Cardiac muscle cell (in vitro differentiated cells and primary cell): ENCODE data around the gene PROSER2. TPM values are rescaled to one million over a fixed set of nuclear protein-coding genes. Genes with fewer than 3 reads are reported as not detected.

Source experiments
- DNase-seq, 2 donors: peaks; one replicate each; pipeline versions ENCODE4 v3.0.0 to v3.0.0-alpha.2; 2010 to 2017; ENCODE audit warnings: low read depth in 1 of 2, low spot score in 1 of 2
- H3K27ac ChIP-seq: fragments of 200-600 bp; sonication (generic); 2 replicates; pipeline ENCODE4 v1.5.1; 2016
- H3K27me3 ChIP-seq: fragments of 200-600 bp; sonication (generic); 2 replicates; pipeline ENCODE4 v1.6.0; 2016; ENCODE audit warnings: control low read depth
- H3K36me3 ChIP-seq: fragments of 200-600 bp; sonication (generic); 2 replicates; pipeline ENCODE4 v1.5.1; 2016; ENCODE audit warnings: control low read depth
- H3K4me1 ChIP-seq: fragments of 200-600 bp; sonication (generic); 2 replicates; pipeline ENCODE4 v1.8.1; 2017; ENCODE audit warnings: low read depth, mild to moderate bottlenecking, mixed run types
- H3K4me3 ChIP-seq: fragments of 200-600 bp; sonication (generic); 2 replicates; pipeline ENCODE4 v1.5.1; 2016; ENCODE audit warnings: mild to moderate bottlenecking
- H3K9me3 ChIP-seq: fragments of 200-600 bp; sonication (generic); 2 replicates; pipeline ENCODE4 v1.5.1; 2017; ENCODE audit warnings: low read depth, mild to moderate bottlenecking, control low read depth
- CTCF ChIP-seq: IDR thresholded peaks from 2 replicates; pipeline ENCODE4 v1.5.1; 2012; ENCODE audit warnings: low read depth, mild to moderate bottlenecking, low read length
- polyA plus RNA-seq: library from polyadenylated mRNA; unstranded; fragments of >200 nt; fragmentation: Nextera tagmentation; extraction: Ambion mirVana; gene quantifications from 2 replicates; pipeline ENCODE4 v1.2.1, GENCODE V29; 2016
- total RNA-seq: library from RNA; depleted of rRNA; stranded (reverse); fragments of >200 nt; gene quantifications from 2 replicates; pipeline ENCODE4 v1.2.3, GENCODE V29; 2016

Gene PROSER2
- total and polyA plus RNA-seq, 2 experiments from 2014 or later, result 11.4 to 20.7 TPM

GRCh38 chr10:11797847-11798633 lies 25.1 kb upstream of the PROSER2 start:
- H3K27ac ChIP-seq, result no peak overlapping the region
- no peaks in the 10 kb centered on the region for H3K4me1 ChIP-seq
- no peak for TF ChIP-seq CTCF
- H3K9me3 ChIP-seq, result no peaks in the 10 kb centered on the region
- no peaks in the 10 kb centered on the region for H3K36me3 ChIP-seq
- no peak overlapping the region for H3K4me3 ChIP-seq
- no peaks in the 10 kb centered on the region for H3K27me3 ChIP-seq
- no peak for DNase-seq

GRCh38 chr10:11798845-11799735 lies 24.1 kb upstream of the PROSER2 start:
- Histone ChIP-seq H3K4me1 (no peaks in the 10 kb centered on the region), H3K9me3 (no peaks in the 10 kb centered on the region), H3K36me3 (no peaks in the 10 kb centered on the region), H3K4me3 (no peak overlapping the region), H3K27ac (no peak overlapping the region), H3K27me3 (no peaks in the 10 kb centered on the region)
- TF ChIP-seq CTCF, result no peak
- DNase-seq, result peak in 1 of 2 donors; percentile 36

GRCh38 chr10:11799736-11800080 lies 23.4 kb upstream of the PROSER2 start:
- H3K27me3 ChIP-seq, result no peaks in the 10 kb centered on the region
- no peaks in the 10 kb centered on the region for H3K36me3 ChIP-seq
- no peaks in the 10 kb centered on the region for H3K9me3 ChIP-seq
- H3K4me3 ChIP-seq, result no peak overlapping the region
- no peak for DNase-seq
- H3K4me1 ChIP-seq, result no peaks in the 10 kb centered on the region
- no peak overlapping the region for H3K27ac ChIP-seq
- no peak for TF ChIP-seq CTCF

GRCh38 chr10:11804336-11804735 lies 18.8 kb upstream of the PROSER2 start:
- Histone ChIP-seq H3K36me3 (no peaks in the 10 kb centered on the region), H3K4me3 (no peak overlapping the region), H3K9me3 (no peaks in the 10 kb centered on the region), H3K4me1 (no peaks in the 10 kb centered on the region), H3K27ac (no peak overlapping the region), H3K27me3 (no peaks in the 10 kb centered on the region)
- no peak for DNase-seq
- TF ChIP-seq CTCF, result no peak

- no peak overlapping the region for H3K4me3 ChIP-seq
- H3K27ac ChIP-seq, result no peak overlapping the region
- no peaks in the 10 kb centered on the region for H3K27me3 ChIP-seq
- TF ChIP-seq CTCF, result no peak
- no peaks in the 10 kb centered on the region for H3K9me3 ChIP-seq
- no peak for DNase-seq
- no peaks in the 10 kb centered on the region for H3K36me3 ChIP-seq
- no peaks in the 10 kb centered on the region for H3K4me1 ChIP-seq
Measured at GRCh38 chr10:11805792-11806191, 17.4 kb upstream of the PROSER2 start.
